SJSA1 (cell line): ENCODE results near the gene TIMM21. TPM values are rescaled to one million over a fixed set of nuclear protein-coding genes. Genes with fewer than 3 reads are reported as not detected.

Experiments used
- DNase-seq, 2 experiments: peaks; one replicate each; pipeline ENCODE4 v3.0.0-alpha.2; 2015 to 2020; ENCODE audit warnings: low spot score in 2 of 2, low read depth in 1 of 2
- H3K27ac ChIP-seq: fragments of 250-450 bp; sonication (Bioruptor Pico); 2 replicates; pipeline ENCODE4 v1.5.1; 2020; ENCODE audit warnings: mild to moderate bottlenecking, moderate library complexity
- H3K27me3 ChIP-seq: fragments of 250-450 bp; sonication (Bioruptor Pico); replicated peaks from 2 replicates; pipeline ENCODE4 v1.5.1; 2020; ENCODE audit warnings: mild to moderate bottlenecking, moderate library complexity
- H3K36me3 ChIP-seq: fragments of 250-450 bp; sonication (Bioruptor Pico); 2 replicates; pipeline ENCODE4 v1.5.1; 2020; ENCODE audit warnings: mild to moderate bottlenecking
- H3K4me1 ChIP-seq: fragments of 250-450 bp; sonication (Bioruptor Pico); replicated peaks from 2 replicates; pipeline ENCODE4 v1.6.1; 2021; ENCODE audit warnings: mild to moderate bottlenecking
- H3K4me3 ChIP-seq: fragments of 250-450 bp; sonication (Bioruptor Pico); 2 replicates; pipeline ENCODE4 v1.5.1; 2020; ENCODE audit warnings: mild to moderate bottlenecking
- H3K9me3 ChIP-seq: fragments of 250-450 bp; sonication (Bioruptor Pico); replicated peaks from 2 replicates; pipeline ENCODE4 v1.5.1; 2020; ENCODE audit warnings: mild to moderate bottlenecking
- total RNA-seq: library from RNA; depleted of rRNA; stranded (reverse); fragments of >200 nt; shearing (Covaris generic); gene quantifications from 2 replicates; pipeline ENCODE4 v1.2.3, GENCODE V29; 2014; rRNA removed

TIMM21 gene
- total RNA-seq, 1 experiment from 2014 or later, result 63.1 TPM

GRCh38 chr18:74186661-74187060, 38.3 kb downstream of the TIMM21 start:
- no peak for DNase-seq
- H3K27ac ChIP-seq, result no peak overlapping the region
- H3K27me3 ChIP-seq, result peaks cover 8% of the 10 kb centered on the region; the same call in 1 of the 2 replicates
- H3K36me3 ChIP-seq, result no peaks in the 10 kb centered on the region
- no peak overlapping the region for H3K4me3 ChIP-seq
- no peaks in the 10 kb centered on the region for H3K9me3 ChIP-seq
- H3K4me1 ChIP-seq, result peaks cover 13% of the 10 kb centered on the region

- DNase-seq, result no peak
- Histone ChIP-seq H3K36me3 (no peaks in the 10 kb centered on the region), H3K4me1 (peaks cover 13% of the 10 kb centered on the region), H3K9me3 (no peaks in the 10 kb centered on the region), H3K27ac (no peak overlapping the region), H3K27me3 (no peaks in the 10 kb centered on the region), H3K4me3 (no peak overlapping the region)
These were observed 41.8 kb downstream of the TIMM21 start for GRCh38 chr18:74190086-74190485.

GRCh38 chr18:74191577-74191976, 43.3 kb downstream of the TIMM21 start:
- Histone ChIP-seq H3K4me1 (peaks cover 17% of the 10 kb centered on the region), H3K9me3 (no peaks in the 10 kb centered on the region), H3K4me3 (no peak overlapping the region), H3K27ac (no peak overlapping the region), H3K36me3 (no peaks in the 10 kb centered on the region), H3K27me3 (no peaks in the 10 kb centered on the region)
- DNase-seq, result no peak

GRCh38 chr18:74194691-74195090, 46.4 kb downstream of the TIMM21 start:
- Histone ChIP-seq H3K9me3 (no peaks in the 10 kb centered on the region), H3K4me1 (peaks cover 11% of the 10 kb centered on the region)

GRCh38 chr18:74196220-74197119, 48.1 kb downstream of the TIMM21 start:
- no peaks in the 10 kb centered on the region for H3K27me3 ChIP-seq
- H3K9me3 ChIP-seq, result no peaks in the 10 kb centered on the region
- peak; percentile 44 to 70 for DNase-seq
- H3K36me3 ChIP-seq, result no peaks in the 10 kb centered on the region
- peaks cover 4% of the 10 kb centered on the region; the same call in 1 of the 2 replicates for H3K4me1 ChIP-seq
- peak overlapping the region; percentile 20; the same call in 1 of the 2 replicates for H3K4me3 ChIP-seq
- no peak overlapping the region for H3K27ac ChIP-seq

More at GRCh38 chr18:74194691-74195090, 46.4 kb downstream of the TIMM21 start:
- Histone ChIP-seq H3K36me3 (no peaks in the 10 kb centered on the region), H3K4me3 (no peak overlapping the region), H3K27me3 (no peaks in the 10 kb centered on the region), H3K27ac (no peak overlapping the region)
- DNase-seq, result peak in 1 of 2 experiments; percentile 26

GRCh38 chr18:74197705-74198341, 49.5 kb downstream of the TIMM21 start:
- H3K4me1 ChIP-seq, result peaks cover 4% of the 10 kb centered on the region; the same call in 1 of the 2 replicates
- no peaks in the 10 kb centered on the region for H3K9me3 ChIP-seq
- no peak overlapping the region for H3K27ac ChIP-seq
- H3K27me3 ChIP-seq, result no peaks in the 10 kb centered on the region
- H3K4me3 ChIP-seq, result no peak overlapping the region
- no peaks in the 10 kb centered on the region for H3K36me3 ChIP-seq
- peak in 1 of 2 experiments; percentile 31 for DNase-seq

- H3K4me3 ChIP-seq, result no peak overlapping the region
- H3K36me3 ChIP-seq, result no peaks in the 10 kb centered on the region
- peak in 1 of 2 experiments; percentile 34 for DNase-seq
- no peaks in the 10 kb centered on the region for H3K9me3 ChIP-seq
- H3K27ac ChIP-seq, result no peak overlapping the region
- no peaks in the 10 kb centered on the region for H3K27me3 ChIP-seq
- H3K4me1 ChIP-seq, result peaks cover 4% of the 10 kb centered on the region; the same call in 1 of the 2 replicates
These were observed 50.1 kb downstream of the TIMM21 start for GRCh38 chr18:74198453-74198852.

GRCh38 chr18:74200780-74201179, 52.5 kb downstream of the TIMM21 start:
- Histone ChIP-seq H3K4me3 (no peak overlapping the region), H3K9me3 (no peaks in the 10 kb centered on the region), H3K27me3 (no peaks in the 10 kb centered on the region), H3K4me1 (peaks cover 4% of the 10 kb centered on the region; the same call in 1 of the 2 replicates), H3K36me3 (no peaks in the 10 kb centered on the region), H3K27ac (no peak overlapping the region)
- no peak for DNase-seq

GRCh38 chr18:74203811-74204210, 55.5 kb downstream of the TIMM21 start:
- H3K4me1 ChIP-seq, result no peaks in the 10 kb centered on the region
- H3K27me3 ChIP-seq, result 0 out of 2 replicates have a peak, but pooled peaks cover 3% of the 10 kb centered on the region
- no peaks in the 10 kb centered on the region for H3K9me3 ChIP-seq
- no peak overlapping the region for H3K4me3 ChIP-seq
- H3K36me3 ChIP-seq, result no peaks in the 10 kb centered on the region
- no peak for DNase-seq
- H3K27ac ChIP-seq, result no peak overlapping the region

GRCh38 chr18:74204526-74205152, 56.3 kb downstream of the TIMM21 start:
- Histone ChIP-seq H3K36me3 (no peaks in the 10 kb centered on the region), H3K4me1 (no peaks in the 10 kb centered on the region), H3K9me3 (no peaks in the 10 kb centered on the region), H3K27me3 (0 out of 2 replicates have a peak, but pooled peaks cover 3% of the 10 kb centered on the region), H3K27ac (no peak overlapping the region), H3K4me3 (no peak overlapping the region)
- DNase-seq, result peak in 1 of 2 experiments; percentile 69

Other genes starting within 250 kb of the TIMM21 start
- 0.63 TPM in 1 of 2 replicates, not detected in the other for gene FBXO15, start 689 bp upstream of the TIMM21 start, total RNA-seq
- gene CYB5A, start 143.4 kb downstream of the TIMM21 start, total RNA-seq, result 210 and 237 TPM in 2 replicates
- gene C18orf63, start 167.3 kb downstream of the TIMM21 start, total RNA-seq, result not detected in 2 replicates